Measurements from ENCODE around the gene NLRX1. TPM values are rescaled to one million over a fixed set of nuclear protein-coding genes. Genes with fewer than 3 reads are reported as not detected.
"Not testable (repeated sequence)": the region's sequence is repeated elsewhere in the genome, so short reads cannot be mapped to it uniquely, and the experiment has no call there.

The NLRX1 gene
- polyA plus RNA-seq, 5 donors = 9.5 to 14.4 (median 9.9) TPM

DNA sequence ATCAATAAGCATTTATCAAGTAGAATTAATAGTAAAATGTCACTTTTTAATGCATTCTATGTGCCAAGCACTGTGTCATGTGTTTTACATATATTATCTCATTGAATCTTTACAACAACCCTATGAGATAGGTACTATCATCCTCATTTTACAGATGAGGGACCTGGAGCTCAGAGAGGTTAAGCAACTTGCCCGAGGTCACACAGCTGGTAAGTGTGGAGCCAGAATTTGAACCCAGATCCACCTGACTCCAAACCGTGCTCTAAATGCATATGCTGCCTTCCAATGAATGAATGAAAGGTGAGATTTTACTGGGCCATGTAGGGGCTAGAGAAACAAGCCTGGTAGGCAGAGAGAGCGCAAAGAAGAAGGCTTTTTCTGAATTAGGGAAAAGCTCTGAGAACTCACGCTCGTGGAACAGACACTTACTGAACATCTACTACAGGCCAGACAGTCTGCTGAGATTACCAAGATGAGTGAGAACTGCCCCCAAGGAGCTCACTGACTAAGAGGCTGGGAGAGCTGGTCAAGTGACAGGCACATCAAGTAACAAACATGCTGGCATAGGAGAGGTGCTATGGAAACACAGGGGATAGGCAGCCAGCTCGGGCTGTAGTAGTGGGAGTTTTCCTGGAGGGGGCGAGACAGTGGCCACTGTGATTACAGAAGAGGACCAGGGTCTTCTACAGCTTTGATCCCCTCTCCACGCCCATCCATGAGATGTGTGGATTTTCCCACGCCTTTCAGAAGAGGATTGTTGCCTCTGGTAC is 15.3 kb upstream of the NLRX1 start:
- no peak for DNase-seq

GRCh38 chr11:119154178-119154577 is 14.3 kb upstream of the NLRX1 start:
- no peak for DNase-seq

- no peak for DNase-seq
Observed at GRCh38 chr11:119155733-119156492, 12.6 kb upstream of the NLRX1 start.

- DNase-seq = no peak
Observed at GRCh38 chr11:119156496-119156895, 12.0 kb upstream of the NLRX1 start.

- DNase-seq = no peak
Observed at GRCh38 chr11:119157063-119157462, 11.5 kb upstream of the NLRX1 start.

DNA sequence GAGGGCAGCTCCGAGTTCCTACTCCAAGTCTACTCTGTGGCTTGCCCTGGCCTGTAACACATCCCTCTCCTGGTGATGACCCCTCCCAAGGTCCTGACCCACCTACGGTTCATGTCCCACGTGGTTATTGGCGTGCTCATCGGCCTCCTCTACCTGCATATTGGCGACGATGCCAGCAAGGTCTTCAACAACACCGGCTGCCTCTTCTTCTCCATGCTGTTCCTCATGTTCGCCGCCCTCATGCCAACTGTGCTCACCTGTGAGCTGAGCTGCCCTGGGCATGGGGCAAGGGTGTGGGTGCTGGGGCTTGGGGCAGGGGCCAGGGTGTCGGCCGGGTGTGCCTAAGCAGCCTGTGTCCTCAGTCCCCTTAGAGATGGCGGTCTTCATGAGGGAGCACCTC is 10.1 kb upstream of the NLRX1 start:
- no peak for DNase-seq

DNA sequence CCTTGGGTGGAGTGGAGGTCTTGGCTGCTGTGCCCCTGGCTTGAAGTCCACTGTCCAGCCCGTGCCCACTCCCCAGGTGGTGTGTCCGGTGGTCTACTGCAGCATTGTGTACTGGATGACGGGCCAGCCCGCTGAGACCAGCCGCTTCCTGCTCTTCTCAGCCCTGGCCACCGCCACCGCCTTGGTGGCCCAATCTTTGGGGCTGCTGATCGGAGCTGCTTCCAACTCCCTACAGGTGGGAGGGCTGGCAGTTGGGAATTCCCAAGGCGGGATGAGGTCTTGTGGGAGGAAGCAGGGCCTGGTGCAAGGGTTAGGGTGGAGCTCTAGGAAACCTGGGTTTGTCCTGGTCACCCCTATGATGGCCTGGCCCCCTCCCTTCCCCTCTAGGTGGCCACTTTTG is 8.4 kb upstream of the NLRX1 start:
- no peak for DNase-seq

DNA sequence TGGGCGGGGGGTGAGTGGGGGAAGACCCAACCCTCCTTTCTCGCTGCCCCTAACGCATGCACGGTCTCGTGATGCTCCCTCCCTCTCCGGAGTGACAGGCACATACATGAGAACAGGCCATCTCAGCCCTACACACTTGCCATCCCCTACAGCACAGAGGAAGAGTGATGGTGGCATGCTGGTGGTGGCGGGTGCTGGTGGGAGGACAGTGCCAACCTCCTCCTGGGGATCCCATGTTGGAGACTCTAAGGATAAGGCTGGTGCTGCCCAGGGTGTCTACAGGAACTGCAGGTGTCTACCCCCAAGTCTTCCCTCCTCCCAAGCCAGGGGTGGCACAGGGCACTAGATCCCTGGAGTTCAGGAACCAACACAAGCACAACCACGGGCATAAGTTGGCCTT is 6.7 kb upstream of the NLRX1 start:
- no peak for DNase-seq

- DNase-seq = no peak
Observed at GRCh38 chr11:119166368-119167076, 2.0 kb upstream of the NLRX1 start.

DNA sequence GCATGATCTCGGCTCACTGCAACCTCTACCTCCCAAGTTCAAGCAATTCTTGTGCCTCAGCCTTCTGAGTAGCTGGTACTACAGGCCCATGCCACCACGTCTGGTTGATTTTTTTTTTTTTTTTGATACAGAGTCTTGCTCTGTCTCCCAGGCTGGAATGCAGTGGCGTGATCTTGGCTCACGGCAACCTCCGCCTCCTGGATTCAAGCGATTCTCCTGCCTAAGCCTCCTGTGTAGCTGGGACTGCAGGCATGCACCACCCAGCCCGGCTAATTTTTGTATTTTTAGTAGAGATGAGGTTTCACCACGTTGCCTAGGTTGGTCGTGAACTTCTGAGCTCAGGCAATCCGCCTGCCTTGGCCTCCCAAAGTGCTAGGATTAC is 1.5 kb upstream of the NLRX1 start:
- not testable (repeated sequence) for DNase-seq

- no peak for DNase-seq
Observed at GRCh38 chr11:119167933-119168332, 592 bp upstream of the NLRX1 start.

DNA sequence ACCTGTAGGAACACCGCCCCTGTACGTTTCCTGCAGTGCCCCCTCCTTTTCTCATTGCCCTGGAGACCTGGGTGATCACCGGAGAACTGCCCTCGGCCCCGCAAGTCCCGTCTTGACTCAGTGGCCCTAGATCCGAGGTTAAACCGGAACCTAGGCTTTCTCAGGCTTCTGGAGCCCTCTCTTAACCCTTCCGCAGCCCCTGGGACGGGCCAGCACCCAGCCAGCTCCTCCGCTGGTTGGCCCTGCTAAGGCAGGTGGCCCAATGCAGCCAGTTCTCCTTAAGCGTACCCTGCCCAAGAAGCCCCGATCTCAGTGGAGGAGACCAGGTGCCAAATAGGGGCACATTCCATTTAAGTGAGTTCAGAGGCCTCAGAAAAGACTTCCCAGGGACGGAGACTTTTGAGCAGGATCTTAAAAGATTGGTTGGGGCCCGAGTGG is 776 bp downstream of the NLRX1 start:
- DNase-seq = peak; percentile 35 to 43

GRCh38 chr11:119172513-119172912 is 4.0 kb downstream of the NLRX1 start:
- DNase-seq = no peak

- DNase-seq = no peak
Observed at GRCh38 chr11:119173453-119173852, 4.9 kb downstream of the NLRX1 start.

GRCh38 chr11:119175493-119176077 is 7.1 kb downstream of the NLRX1 start:
- DNase-seq = no peak

- DNase-seq = no peak
Observed at GRCh38 chr11:119178166-119178680, 9.7 kb downstream of the NLRX1 start.

GRCh38 chr11:119179342-119179741 is 10.8 kb downstream of the NLRX1 start:
- no peak for DNase-seq

- no peak for DNase-seq
Observed at GRCh38 chr11:119179983-119180382, 11.5 kb downstream of the NLRX1 start.

- no peak for DNase-seq
Observed at GRCh38 chr11:119180729-119181676, 12.5 kb downstream of the NLRX1 start.

DNA sequence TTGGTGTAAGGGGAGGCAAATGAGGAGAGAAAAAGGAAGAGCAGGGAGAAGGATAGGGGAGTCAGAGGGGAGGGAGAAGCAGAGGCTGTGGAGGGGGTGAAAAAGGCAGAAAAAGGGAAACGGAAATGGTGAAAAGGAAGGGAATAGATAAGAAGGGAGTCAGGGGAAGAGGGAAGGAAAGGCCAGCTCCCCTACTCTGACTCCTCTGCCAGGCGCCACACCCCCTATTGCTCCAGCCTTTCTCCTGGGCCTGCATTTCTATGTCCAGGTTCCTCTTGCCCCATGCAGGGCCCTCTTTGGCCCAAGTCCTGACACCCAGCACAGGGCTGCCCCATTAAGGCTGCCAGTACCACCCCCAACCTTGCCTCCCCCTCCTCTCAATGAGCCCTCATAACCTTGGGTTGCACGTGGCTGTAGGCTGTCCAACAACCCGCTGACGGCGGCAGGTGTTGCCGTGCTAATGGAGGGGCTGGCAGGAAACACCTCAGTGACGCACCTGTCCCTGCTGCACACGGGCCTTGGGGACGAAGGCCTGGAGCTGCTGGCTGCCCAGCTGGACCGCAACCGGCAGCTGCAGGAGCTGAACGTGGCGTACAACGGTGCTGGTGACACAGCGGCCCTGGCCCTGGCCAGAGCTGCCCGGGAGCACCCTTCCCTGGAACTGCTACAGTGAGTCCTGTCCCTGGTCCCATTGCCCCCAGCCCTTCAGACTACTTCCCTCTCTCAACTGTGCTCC is 13.3 kb downstream of the NLRX1 start:
- no peak for DNase-seq

All from right lung (tissue), 5 donors.